SK-N-MC (cell line): ENCODE results near the gene GNG12.

Source experiments
- EZH2 ChIP-seq: fragments of 200-600 bp; sonication (generic); IDR thresholded peaks from one replicate; pipeline ENCODE4 v1.6.1; 2017; ENCODE audit warnings: antibody characterized with exemption
- POLR2AphosphoS5 ChIP-seq: IDR thresholded peaks from 2 replicates; pipeline ENCODE4 v1.6.1; 2012; ENCODE audit warnings: mild to moderate bottlenecking, low read depth, low read length, borderline replicate concordance

DNA sequence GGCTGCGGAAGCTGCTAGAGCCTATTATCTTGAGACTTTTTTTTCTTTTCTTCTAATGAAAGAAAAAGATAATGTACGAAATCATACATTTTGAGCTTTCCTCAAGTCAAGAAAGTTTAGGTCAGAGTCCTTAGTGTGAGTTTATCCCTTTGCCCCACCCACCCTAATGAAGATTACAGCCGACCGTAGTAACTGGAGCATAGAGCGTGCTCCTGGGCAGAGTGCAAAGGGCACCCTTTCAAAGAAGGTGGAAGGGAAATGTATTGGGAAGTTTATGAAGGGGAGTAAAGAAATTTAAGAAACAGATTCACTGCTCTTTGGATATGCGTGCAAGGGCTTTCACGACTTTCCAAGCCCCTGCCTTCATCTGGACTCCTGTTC is 17.2 kb downstream of the GNG12 start:
- TF ChIP-seq EZH2 (no peak), POLR2AphosphoS5 (no peak)
